H9 (cell line): Measurements from ENCODE around the gene ETV4. TPM values are rescaled to one million over a fixed set of nuclear protein-coding genes. Genes with fewer than 3 reads are reported as not detected.

Source experiments
- DNase-seq: peaks from one replicate; pipeline ENCODE4 v3.0.0-alpha.2; 2017
- H2AFZ ChIP-seq: one replicate; pipeline ENCODE4 v1.6.1; 2013; ENCODE audit warnings: mild to moderate bottlenecking, low read length, control low read depth, moderate library complexity
- H2AK5ac ChIP-seq: 2 replicates; pipeline ENCODE4 v1.6.1; 2013; ENCODE audit warnings: low read length, control low read depth, mixed read lengths; ENCODE audit not compliant: insufficient read length
- H2BK120ac ChIP-seq: one replicate; pipeline ENCODE4 v1.6.1; 2013; ENCODE audit warnings: low read depth, mild to moderate bottlenecking, low read length, control low read depth, inconsistent platforms; ENCODE audit not compliant: poor library complexity, severe bottlenecking
- H2BK12ac ChIP-seq: 2 replicates; pipeline ENCODE4 v1.6.1; 2013; ENCODE audit warnings: low read length, control low read depth, mixed read lengths, low read depth; ENCODE audit not compliant: insufficient read length
- H2BK15ac ChIP-seq: 2 replicates; pipeline ENCODE4 v1.6.1; 2013; ENCODE audit warnings: low read depth, low read length, control low read depth
- H2BK20ac ChIP-seq: one replicate; pipeline ENCODE4 v1.6.1; 2013; ENCODE audit warnings: low read depth, mild to moderate bottlenecking, low read length, control low read depth, inconsistent platforms; ENCODE audit not compliant: poor library complexity, severe bottlenecking
- H2BK5ac ChIP-seq: 2 replicates; pipeline ENCODE4 v1.6.1; 2013; ENCODE audit warnings: low read length, control low read depth, mixed read lengths; ENCODE audit not compliant: insufficient read length
- H3K14ac ChIP-seq: 2 replicates; pipeline ENCODE4 v1.6.1; 2013; ENCODE audit warnings: low read length, control low read depth; ENCODE audit not compliant: insufficient read depth
- H3K18ac ChIP-seq: 2 replicates; pipeline ENCODE4 v1.6.1; 2013; ENCODE audit warnings: low read depth, mild to moderate bottlenecking, mixed read lengths, low read length, control low read depth; ENCODE audit not compliant: insufficient read length
- H3K23ac ChIP-seq: 2 replicates; pipeline ENCODE4 v1.6.1; 2013; ENCODE audit warnings: low read length, control low read depth, mixed read lengths, low read depth; ENCODE audit not compliant: insufficient read length
- H3K23me2 ChIP-seq: 2 replicates; pipeline ENCODE4 v1.6.1; 2013; ENCODE audit warnings: low read depth, mild to moderate bottlenecking, mixed read lengths, low read length, control low read depth; ENCODE audit not compliant: insufficient read length, poor library complexity, severe bottlenecking
- H3K27ac ChIP-seq: 2 replicates; pipeline ENCODE4 v1.5.1; 2013; ENCODE audit warnings: low read length, control low read depth, mixed read lengths, low read depth; ENCODE audit not compliant: insufficient read length
- H3K27me3 ChIP-seq: 2 replicates; pipeline ENCODE4 v1.6.1; 2013; ENCODE audit warnings: low read length, control low read depth, inconsistent platforms; ENCODE audit not compliant: insufficient read depth
- H3K4ac ChIP-seq: 2 replicates; pipeline ENCODE4 v1.6.1; 2013; ENCODE audit warnings: low read depth, mild to moderate bottlenecking, control low read depth, inconsistent platforms, low read length, moderate library complexity
- H3K4me1 ChIP-seq: 2 replicates; pipeline ENCODE4 v1.6.1; 2013; ENCODE audit warnings: low read length, control low read depth, inconsistent platforms; ENCODE audit not compliant: insufficient read depth
- H3K4me2 ChIP-seq: 2 replicates; pipeline ENCODE4 v1.6.1; 2013; ENCODE audit warnings: low read length, control low read depth, mixed read lengths; ENCODE audit not compliant: insufficient read length, insufficient read depth
- H3K56ac ChIP-seq: 2 replicates; pipeline ENCODE4 v1.6.1; 2013; ENCODE audit warnings: low read depth, mild to moderate bottlenecking, mixed read lengths, low read length, control low read depth; ENCODE audit not compliant: insufficient read length
- H3K79me1 ChIP-seq: 2 replicates; pipeline ENCODE4 v1.6.1; 2013; ENCODE audit warnings: low read depth, mild to moderate bottlenecking, moderate library complexity, low read length, control low read depth, inconsistent platforms; ENCODE audit not compliant: insufficient read depth, poor library complexity, severe bottlenecking
- H3K79me2 ChIP-seq: 2 replicates; pipeline ENCODE4 v1.6.1; 2013; ENCODE audit warnings: low read length, control low read depth, inconsistent platforms; ENCODE audit not compliant: insufficient read depth
- H3K9ac ChIP-seq: 2 replicates; pipeline ENCODE4 v1.6.1; 2013; ENCODE audit warnings: low read length, control low read depth, mixed read lengths; ENCODE audit not compliant: insufficient read length; ENCODE audit errors: extremely low read depth
- H3K9me3 ChIP-seq: one replicate; pipeline ENCODE4 v1.6.1; 2013; ENCODE audit warnings: low read depth, low read length, inconsistent platforms; ENCODE audit not compliant: control insufficient read depth
- H3T11ph ChIP-seq: one replicate; pipeline ENCODE4 v1.6.1; 2013; ENCODE audit warnings: mild to moderate bottlenecking, low read length, control low read depth, inconsistent platforms
- H4K20me1 ChIP-seq: one replicate; pipeline ENCODE4 v1.6.1; 2013; ENCODE audit not compliant: control insufficient read depth, insufficient read length, insufficient read depth
- H4K5ac ChIP-seq: 2 replicates; pipeline ENCODE4 v1.6.1; 2013; ENCODE audit warnings: low read depth, mild to moderate bottlenecking, mixed read lengths, low read length, control low read depth; ENCODE audit not compliant: insufficient read length
- H4K8ac ChIP-seq: replicated peaks from 2 replicates; pipeline ENCODE4 v1.6.1; 2013; ENCODE audit warnings: low read length, control low read depth, mixed read lengths, low read depth; ENCODE audit not compliant: insufficient read length
- H4K91ac ChIP-seq: 2 replicates; pipeline ENCODE4 v1.6.1; 2013; ENCODE audit warnings: low read depth, mild to moderate bottlenecking, moderate library complexity, mixed read lengths, low read length, control low read depth; ENCODE audit not compliant: insufficient read length
- H3K27ac Mint-ChIP-seq, 3 experiments: 2 replicates in 2 of 3; 3 replicates in 1 of 3; pipeline ENCODE4 v1.8.0; 2020 to 2021; ENCODE audit warnings: mixed read lengths in 3 of 3, mild to moderate bottlenecking in 1 of 3, moderate library complexity in 1 of 3
- H3K27me3 Mint-ChIP-seq: 2 replicates; pipeline ENCODE4 v1.8.0; 2021; ENCODE audit warnings: low read depth, mild to moderate bottlenecking, moderate library complexity, mixed read lengths
- H3K36me3 Mint-ChIP-seq, 3 experiments: 2 replicates in 2 of 3; 3 replicates in 1 of 3; pipeline ENCODE4 v1.8.0; 2020 to 2021; ENCODE audit warnings: low read depth in 3 of 3, mixed read lengths in 3 of 3; ENCODE audit not compliant: insufficient read depth in 1 of 3
- H3K4me1 Mint-ChIP-seq, 2 experiments: 2 replicates each; pipeline ENCODE4 v1.8.0; 2020; ENCODE audit warnings: mixed read lengths in 2 of 2
- H3K4me3 Mint-ChIP-seq, 2 experiments: 2 replicates in 1 of 2; 3 replicates in 1 of 2; pipeline ENCODE4 v1.8.0; 2020 to 2021; ENCODE audit warnings: mild to moderate bottlenecking in 2 of 2, mixed read lengths in 2 of 2, moderate library complexity in 1 of 2
- H3K9me3 Mint-ChIP-seq, 2 experiments: 2 replicates in 1 of 2; 3 replicates in 1 of 2; pipeline ENCODE4 v1.8.0; 2020; ENCODE audit warnings: mild to moderate bottlenecking in 2 of 2, mixed read lengths in 2 of 2, moderate library complexity in 1 of 2
- CTCF ChIP-seq: fragments of 200-600 bp; sonication (generic); conservative IDR thresholded peaks from 3 replicates; pipeline ENCODE4 v1.8.0; 2021; ENCODE audit warnings: antibody characterized with exemption, mild to moderate bottlenecking
- WGBS: extraction: QIAGEN DNeasy Blood & Tissue Kit; methylation state at CpG from one replicate; pipeline ENCODE4 v1.1.7; 2013; ENCODE audit warnings: missing lambda C conversion rate, low lambda C conversion rate, mixed read lengths; ENCODE audit not compliant: insufficient read length; ENCODE audit errors: extremely low coverage; 5-methylcytosine and 5-hydroxymethylcytosine counted together
- total RNA-seq: library from RNA; stranded (reverse); gene quantifications from 2 replicates; pipeline ENCODE4 v1.2.1, GENCODE V29; 2021

The ETV4 gene
- total RNA-seq, 1 experiment from 2014 or later: 74.4 TPM

- Histone ChIP-seq H3T11ph (no peak overlapping the region), H4K5ac (no peak overlapping the region), H2AK5ac (no peak overlapping the region), H2AFZ (no peak overlapping the region), H3K9ac (peak overlapping the region; percentile 27), H3K27ac (peak overlapping the region; percentile 38), H3K79me2 (no peaks in the 10 kb centered on the region), H3K14ac (no peak overlapping the region), H3K4ac (no peak overlapping the region), H3K18ac (no peak overlapping the region), H3K56ac (no peak overlapping the region), H2BK12ac (no peak overlapping the region), H3K4me2 (peak overlapping the region; percentile 19), H2BK20ac (no peak overlapping the region), H3K9me3 (no peaks in the 10 kb centered on the region), H3K23ac (no peak overlapping the region), H3K23me2 (no peaks in the 10 kb centered on the region), H3K4me1 (peaks cover 7% of the 10 kb centered on the region; the same call in 1 of the 2 replicates), H4K20me1 (no peaks in the 10 kb centered on the region), H4K91ac (no peak overlapping the region), H3K27me3 (no peaks in the 10 kb centered on the region), H2BK5ac (no peak overlapping the region), H2BK120ac (no peak overlapping the region), H2BK15ac (no peak overlapping the region), H4K8ac (no peak overlapping the region), H3K79me1 (no peaks in the 10 kb centered on the region)
- peaks cover 41 to 45% of the 10 kb centered on the region in 2 experiments for H3K4me1 Mint-ChIP-seq
- H3K9me3 Mint-ChIP-seq: no peaks in the 10 kb centered on the region
- TF ChIP-seq CTCF: no peak
- H3K27me3 Mint-ChIP-seq: peaks cover 31% of the 10 kb centered on the region
- WGBS: no CpG with 5 or more reads among the region's 3 CpGs
- H3K27ac Mint-ChIP-seq: peak overlapping the region; percentile 40 to 99 (median 95); a peak in 6 of 7 replicates
- DNase-seq: no peak
- H3K4me3 Mint-ChIP-seq: peak overlapping the region; percentile 33 to 70; a peak in 4 of 5 replicates
- peaks cover 21 to 75% (median 28%) of the 10 kb centered on the region in 3 experiments for H3K36me3 Mint-ChIP-seq
Measured at GRCh38 chr17:43531082-43531378, 15.1 kb downstream of the ETV4 start.
